Measurements from ENCODE around the gene HENMT1.
"Not testable (repeated sequence)": the region's sequence is repeated elsewhere in the genome, so short reads cannot be mapped to it uniquely, and the experiment has no call there.

- TF ChIP-seq POLR2AphosphoS5, CTCF, POLR2A (IDR thresholded peaks at IDR 0.05): not testable (repeated sequence)
Measured at GRCh38 chr1:108667422-108667821, 6.5 kb upstream of the HENMT1 start.
